Measurements from ENCODE around the gene GSN. TPM values are rescaled to one million over a fixed set of nuclear protein-coding genes. Genes with fewer than 3 reads are reported as not detected.

The GSN gene
- total RNA-seq, 1 donor from 2014 or later, result 72.1 TPM

DNA sequence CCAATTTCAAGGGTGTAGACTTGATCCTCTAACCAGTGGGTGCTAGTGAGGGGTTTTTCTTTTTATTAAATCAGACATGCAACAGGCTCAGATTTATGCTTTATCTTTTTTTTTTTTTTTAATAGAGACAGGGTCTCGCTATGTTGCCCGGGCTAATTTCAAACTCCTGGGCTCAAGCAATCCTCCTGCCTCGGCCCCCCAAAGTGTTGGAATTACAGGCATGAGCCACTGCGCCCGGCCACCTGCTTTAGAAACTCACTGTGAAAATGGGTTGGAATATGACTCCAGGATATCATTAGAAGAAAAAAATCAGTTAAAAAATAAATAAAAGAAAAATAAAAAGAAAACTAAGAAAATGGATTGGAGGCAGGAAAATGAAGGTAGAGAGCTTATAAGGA is 51.4 kb downstream of the GSN start:
- no peaks in the 10 kb centered on the region for H3F3A ChIP-seq (ENCODE audit: low read depth)
- H3K27ac Mint-ChIP-seq, result no peak overlapping the region
- H4K20me1 ChIP-seq (ENCODE audit: low read depth), result no peaks in the 10 kb centered on the region
- H3K27ac ChIP-seq, result no peak overlapping the region
- no peak for DNase-seq (ENCODE audit: low spot score)
- no peaks in the 10 kb centered on the region for H3K4me1 ChIP-seq
- TF ChIP-seq EZH2 (IDR thresholded peaks at IDR 0.05) (no peak), EZH2phosphoT487 (IDR thresholded peaks at IDR 0.05) (no peak)
- TF ChIP-seq, protein P1, sequence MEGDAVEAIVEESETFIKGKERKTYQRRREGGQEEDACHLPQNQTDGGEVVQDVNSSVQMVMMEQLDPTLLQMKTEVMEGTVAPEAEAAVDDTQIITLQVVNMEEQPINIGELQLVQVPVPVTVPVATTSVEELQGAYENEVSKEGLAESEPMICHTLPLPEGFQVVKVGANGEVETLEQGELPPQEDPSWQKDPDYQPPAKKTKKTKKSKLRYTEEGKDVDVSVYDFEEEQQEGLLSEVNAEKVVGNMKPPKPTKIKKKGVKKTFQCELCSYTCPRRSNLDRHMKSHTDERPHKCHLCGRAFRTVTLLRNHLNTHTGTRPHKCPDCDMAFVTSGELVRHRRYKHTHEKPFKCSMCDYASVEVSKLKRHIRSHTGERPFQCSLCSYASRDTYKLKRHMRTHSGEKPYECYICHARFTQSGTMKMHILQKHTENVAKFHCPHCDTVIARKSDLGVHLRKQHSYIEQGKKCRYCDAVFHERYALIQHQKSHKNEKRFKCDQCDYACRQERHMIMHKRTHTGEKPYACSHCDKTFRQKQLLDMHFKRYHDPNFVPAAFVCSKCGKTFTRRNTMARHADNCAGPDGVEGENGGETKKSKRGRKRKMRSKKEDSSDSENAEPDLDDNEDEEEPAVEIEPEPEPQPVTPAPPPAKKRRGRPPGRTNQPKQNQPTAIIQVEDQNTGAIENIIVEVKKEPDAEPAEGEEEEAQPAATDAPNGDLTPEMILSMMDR (IDR thresholded peaks at IDR 0.05), result no peak
- no peak overlapping the region for H2AFZ ChIP-seq (replicated peaks)
- no peak overlapping the region for H3K4me2 ChIP-seq
- no peaks in the 10 kb centered on the region for H3K27me3 ChIP-seq
- H3K9me3 Mint-ChIP-seq, result no peaks in the 10 kb centered on the region
- H3K4me3 Mint-ChIP-seq, result no peak overlapping the region
- no peaks in the 10 kb centered on the region for H3K4me1 Mint-ChIP-seq
- H3K9ac ChIP-seq, result no peak overlapping the region
- no peaks in the 10 kb centered on the region for H3K79me2 ChIP-seq (ENCODE audit: low read depth)
- no peaks in the 10 kb centered on the region for H3K27me3 Mint-ChIP-seq (ENCODE audit: insufficient read depth, low read depth)
- peaks cover 10% of the 10 kb centered on the region for H3K36me3 Mint-ChIP-seq
- no peaks in the 10 kb centered on the region for H3K9me3 ChIP-seq (ENCODE audit: low read depth)
- no peaks in the 10 kb centered on the region for H3K36me3 ChIP-seq
- H3K4me3 ChIP-seq, result no peak overlapping the region

DNA sequence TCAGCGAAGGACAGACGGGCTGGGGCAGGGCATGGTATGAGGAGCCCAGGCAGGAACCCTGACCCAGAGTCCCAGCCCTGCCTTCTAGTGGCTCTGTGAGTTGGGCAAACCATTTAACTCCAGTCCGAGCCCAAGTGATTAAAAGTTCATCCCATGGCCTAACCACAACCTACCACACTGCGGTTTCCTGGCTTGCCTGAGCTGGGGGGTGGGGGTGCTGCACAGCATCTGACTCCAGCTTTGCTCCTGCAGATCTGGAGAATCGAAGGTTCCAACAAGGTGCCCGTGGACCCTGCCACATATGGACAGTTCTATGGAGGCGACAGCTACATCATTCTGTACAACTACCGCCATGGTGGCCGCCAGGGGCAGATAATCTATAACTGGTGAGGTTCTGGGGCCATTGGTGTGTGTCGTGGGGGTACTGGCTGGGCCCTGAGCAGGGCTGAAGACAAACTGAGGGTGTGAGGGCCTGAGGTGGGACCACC is 53.1 kb downstream of the GSN start:
- no peaks in the 10 kb centered on the region for H3K4me1 ChIP-seq
- H3K27ac ChIP-seq, result no peak overlapping the region
- H3F3A ChIP-seq (ENCODE audit: low read depth), result no peaks in the 10 kb centered on the region
- TF ChIP-seq EZH2 (IDR thresholded peaks at IDR 0.05), result no peak
- TF ChIP-seq, protein P1 (IDR thresholded peaks at IDR 0.05), result no peak
- TF ChIP-seq EZH2phosphoT487 (IDR thresholded peaks at IDR 0.05), result no peak
- H3K9ac ChIP-seq, result no peak overlapping the region
- Mint-ChIP-seq H3K36me3 (peaks cover 14% of the 10 kb centered on the region), H3K4me1 (peaks cover 6% of the 10 kb centered on the region), H3K9me3 (no peaks in the 10 kb centered on the region), H3K27ac (no peak overlapping the region), H3K27me3 (ENCODE audit: insufficient read depth, low read depth) (peaks cover 2% of the 10 kb centered on the region), H3K4me3 (no peak overlapping the region)
- H3K36me3 ChIP-seq, result no peaks in the 10 kb centered on the region
- H3K4me3 ChIP-seq, result no peak overlapping the region
- no peaks in the 10 kb centered on the region for H3K9me3 ChIP-seq (ENCODE audit: low read depth)
- H3K79me2 ChIP-seq (ENCODE audit: low read depth), result no peaks in the 10 kb centered on the region
- no peaks in the 10 kb centered on the region for H3K27me3 ChIP-seq
- no peak overlapping the region for H2AFZ ChIP-seq (replicated peaks)
- H3K4me2 ChIP-seq, result no peak overlapping the region
- H4K20me1 ChIP-seq (ENCODE audit: low read depth), result no peaks in the 10 kb centered on the region
- no peak for DNase-seq (ENCODE audit: low spot score)

DNA sequence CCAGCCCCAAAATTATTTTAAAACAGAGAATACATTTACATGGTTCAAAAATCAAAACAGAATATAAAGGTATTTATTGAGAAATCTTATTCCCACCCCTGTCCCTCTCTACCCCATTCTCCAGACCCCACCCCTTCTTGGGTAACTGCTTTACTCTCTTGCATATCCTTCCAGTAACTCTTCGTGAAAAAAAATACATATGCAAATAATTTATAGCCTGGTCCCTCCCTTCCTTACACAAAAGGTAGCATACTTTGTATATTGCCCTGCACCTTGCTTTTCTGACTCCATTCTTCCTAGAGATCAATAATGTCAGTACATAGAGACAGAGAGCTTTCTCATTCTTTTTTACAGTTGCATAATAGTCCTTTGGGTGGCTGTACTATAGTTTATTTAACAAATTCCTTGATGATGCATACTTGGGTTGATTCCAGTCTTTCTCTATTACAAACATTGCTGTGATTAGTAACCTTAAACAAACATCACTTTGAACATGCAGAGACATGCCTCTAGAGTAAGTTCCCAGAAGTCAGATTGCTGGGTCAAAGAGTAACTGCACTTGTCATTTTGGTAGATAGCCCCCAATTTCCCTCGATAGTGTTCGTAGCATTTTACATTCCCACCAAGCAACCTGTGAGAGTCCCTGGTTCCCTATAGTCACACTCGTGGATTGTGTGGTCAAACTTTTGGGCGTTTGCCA is 54.2 kb downstream of the GSN start:
- Histone ChIP-seq H3K9ac (no peak overlapping the region), H3K4me2 (no peak overlapping the region), H3K27ac (no peak overlapping the region), H3K27me3 (no peaks in the 10 kb centered on the region), H3F3A (ENCODE audit: low read depth) (no peaks in the 10 kb centered on the region), H3K9me3 (ENCODE audit: low read depth) (no peaks in the 10 kb centered on the region), H3K36me3 (no peaks in the 10 kb centered on the region), H4K20me1 (ENCODE audit: low read depth) (no peaks in the 10 kb centered on the region), H3K4me1 (no peaks in the 10 kb centered on the region), H3K4me3 (no peak overlapping the region), H2AFZ (replicated peaks) (no peak overlapping the region), H3K79me2 (ENCODE audit: low read depth) (no peaks in the 10 kb centered on the region)
- H3K27me3 Mint-ChIP-seq (ENCODE audit: insufficient read depth, low read depth), result peaks cover 2% of the 10 kb centered on the region
- TF ChIP-seq, protein P1 (IDR thresholded peaks at IDR 0.05), result no peak
- TF ChIP-seq EZH2phosphoT487 (IDR thresholded peaks at IDR 0.05), result no peak
- TF ChIP-seq EZH2 (IDR thresholded peaks at IDR 0.05), result no peak
- DNase-seq (ENCODE audit: low spot score), result no peak
- peaks cover 14% of the 10 kb centered on the region for H3K36me3 Mint-ChIP-seq
- no peak overlapping the region for H3K27ac Mint-ChIP-seq
- H3K9me3 Mint-ChIP-seq, result no peaks in the 10 kb centered on the region
- no peak overlapping the region for H3K4me3 Mint-ChIP-seq
- peaks cover 13% of the 10 kb centered on the region for H3K4me1 Mint-ChIP-seq

Data from neural progenitor cell (in vitro differentiated cells).